GM18861 (cell line): ENCODE measurements around the gene BCCIP.

Source experiments
- ATAC-seq: cut with Tn5 transposase; IDR thresholded peaks from one replicate; pipeline ENCODE4 v1.9.1; 2021; ENCODE audit not compliant: unreplicated experiment

BCCIP gene

GRCh38 chr10:125883211-125883610 is 59.9 kb downstream of the BCCIP start:
- ATAC-seq, result no peak
